ENCODE measurements around the gene AS3MT. TPM values are rescaled to one million over a fixed set of nuclear protein-coding genes. Genes with fewer than 3 reads are reported as not detected.

AS3MT gene
- total RNA-seq, 1 experiment from 2014 or later = 9.3 TPM

DNA sequence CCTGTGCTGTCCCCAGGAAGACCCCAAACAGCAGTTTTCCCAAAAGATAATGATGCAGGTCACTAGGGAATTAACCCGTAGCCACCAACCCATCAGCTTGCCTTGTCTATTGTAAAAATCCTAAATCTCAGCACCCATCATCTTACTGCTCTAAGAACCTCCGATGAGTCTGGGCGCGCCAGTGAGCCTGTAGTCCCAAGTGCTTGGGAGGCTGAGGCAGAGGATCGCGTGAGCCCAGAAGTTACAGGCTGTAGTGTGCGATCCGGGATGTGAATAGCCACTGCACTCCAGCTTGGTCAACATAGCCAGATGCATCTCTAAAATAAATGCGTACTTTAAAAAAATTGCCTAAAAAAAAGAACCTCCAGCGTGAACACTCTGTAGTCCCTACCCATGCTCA is 951 bp downstream of the AS3MT start (continued):
- TF ChIP-seq, protein P1, sequence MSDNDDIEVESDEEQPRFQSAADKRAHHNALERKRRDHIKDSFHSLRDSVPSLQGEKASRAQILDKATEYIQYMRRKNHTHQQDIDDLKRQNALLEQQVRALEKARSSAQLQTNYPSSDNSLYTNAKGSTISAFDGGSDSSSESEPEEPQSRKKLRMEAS (CRISPR knock-in tag; IDR thresholded peaks at IDR 0.05) = no peak
- no peak for TF ChIP-seq ZNF671 (CRISPR knock-in tag; IDR thresholded peaks at IDR 0.05)
- TF ChIP-seq, protein P2, sequence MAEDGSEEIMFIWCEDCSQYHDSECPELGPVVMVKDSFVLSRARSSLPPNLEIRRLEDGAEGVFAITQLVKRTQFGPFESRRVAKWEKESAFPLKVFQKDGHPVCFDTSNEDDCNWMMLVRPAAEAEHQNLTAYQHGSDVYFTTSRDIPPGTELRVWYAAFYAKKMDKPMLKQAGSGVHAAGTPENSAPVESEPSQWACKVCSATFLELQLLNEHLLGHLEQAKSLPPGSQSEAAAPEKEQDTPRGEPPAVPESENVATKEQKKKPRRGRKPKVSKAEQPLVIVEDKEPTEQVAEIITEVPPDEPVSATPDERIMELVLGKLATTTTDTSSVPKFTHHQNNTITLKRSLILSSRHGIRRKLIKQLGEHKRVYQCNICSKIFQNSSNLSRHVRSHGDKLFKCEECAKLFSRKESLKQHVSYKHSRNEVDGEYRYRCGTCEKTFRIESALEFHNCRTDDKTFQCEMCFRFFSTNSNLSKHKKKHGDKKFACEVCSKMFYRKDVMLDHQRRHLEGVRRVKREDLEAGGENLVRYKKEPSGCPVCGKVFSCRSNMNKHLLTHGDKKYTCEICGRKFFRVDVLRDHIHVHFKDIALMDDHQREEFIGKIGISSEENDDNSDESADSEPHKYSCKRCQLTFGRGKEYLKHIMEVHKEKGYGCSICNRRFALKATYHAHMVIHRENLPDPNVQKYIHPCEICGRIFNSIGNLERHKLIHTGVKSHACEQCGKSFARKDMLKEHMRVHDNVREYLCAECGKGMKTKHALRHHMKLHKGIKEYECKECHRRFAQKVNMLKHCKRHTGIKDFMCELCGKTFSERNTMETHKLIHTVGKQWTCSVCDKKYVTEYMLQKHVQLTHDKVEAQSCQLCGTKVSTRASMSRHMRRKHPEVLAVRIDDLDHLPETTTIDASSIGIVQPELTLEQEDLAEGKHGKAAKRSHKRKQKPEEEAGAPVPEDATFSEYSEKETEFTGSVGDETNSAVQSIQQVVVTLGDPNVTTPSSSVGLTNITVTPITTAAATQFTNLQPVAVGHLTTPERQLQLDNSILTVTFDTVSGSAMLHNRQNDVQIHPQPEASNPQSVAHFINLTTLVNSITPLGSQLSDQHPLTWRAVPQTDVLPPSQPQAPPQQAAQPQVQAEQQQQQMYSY (CRISPR knock-in tag; IDR thresholded peaks at IDR 0.05) = no peak
- TF ChIP-seq TEAD4 (CRISPR knock-in tag; IDR thresholded peaks at IDR 0.05) = no peak
- TF ChIP-seq, protein P3, sequence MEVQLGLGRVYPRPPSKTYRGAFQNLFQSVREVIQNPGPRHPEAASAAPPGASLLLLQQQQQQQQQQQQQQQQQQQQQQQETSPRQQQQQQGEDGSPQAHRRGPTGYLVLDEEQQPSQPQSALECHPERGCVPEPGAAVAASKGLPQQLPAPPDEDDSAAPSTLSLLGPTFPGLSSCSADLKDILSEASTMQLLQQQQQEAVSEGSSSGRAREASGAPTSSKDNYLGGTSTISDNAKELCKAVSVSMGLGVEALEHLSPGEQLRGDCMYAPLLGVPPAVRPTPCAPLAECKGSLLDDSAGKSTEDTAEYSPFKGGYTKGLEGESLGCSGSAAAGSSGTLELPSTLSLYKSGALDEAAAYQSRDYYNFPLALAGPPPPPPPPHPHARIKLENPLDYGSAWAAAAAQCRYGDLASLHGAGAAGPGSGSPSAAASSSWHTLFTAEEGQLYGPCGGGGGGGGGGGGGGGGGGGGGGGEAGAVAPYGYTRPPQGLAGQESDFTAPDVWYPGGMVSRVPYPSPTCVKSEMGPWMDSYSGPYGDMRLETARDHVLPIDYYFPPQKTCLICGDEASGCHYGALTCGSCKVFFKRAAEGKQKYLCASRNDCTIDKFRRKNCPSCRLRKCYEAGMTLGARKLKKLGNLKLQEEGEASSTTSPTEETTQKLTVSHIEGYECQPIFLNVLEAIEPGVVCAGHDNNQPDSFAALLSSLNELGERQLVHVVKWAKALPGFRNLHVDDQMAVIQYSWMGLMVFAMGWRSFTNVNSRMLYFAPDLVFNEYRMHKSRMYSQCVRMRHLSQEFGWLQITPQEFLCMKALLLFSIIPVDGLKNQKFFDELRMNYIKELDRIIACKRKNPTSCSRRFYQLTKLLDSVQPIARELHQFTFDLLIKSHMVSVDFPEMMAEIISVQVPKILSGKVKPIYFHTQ (CRISPR knock-in tag; IDR thresholded peaks at IDR 0.05) = no peak
- no peak for TF ChIP-seq JAZF1 (CRISPR knock-in tag; IDR thresholded peaks at IDR 0.05)
- no peak for TF ChIP-seq ETV6 (CRISPR knock-in tag; IDR thresholded peaks at IDR 0.05)
- TF ChIP-seq, protein P4, sequence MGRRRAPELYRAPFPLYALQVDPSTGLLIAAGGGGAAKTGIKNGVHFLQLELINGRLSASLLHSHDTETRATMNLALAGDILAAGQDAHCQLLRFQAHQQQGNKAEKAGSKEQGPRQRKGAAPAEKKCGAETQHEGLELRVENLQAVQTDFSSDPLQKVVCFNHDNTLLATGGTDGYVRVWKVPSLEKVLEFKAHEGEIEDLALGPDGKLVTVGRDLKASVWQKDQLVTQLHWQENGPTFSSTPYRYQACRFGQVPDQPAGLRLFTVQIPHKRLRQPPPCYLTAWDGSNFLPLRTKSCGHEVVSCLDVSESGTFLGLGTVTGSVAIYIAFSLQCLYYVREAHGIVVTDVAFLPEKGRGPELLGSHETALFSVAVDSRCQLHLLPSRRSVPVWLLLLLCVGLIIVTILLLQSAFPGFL (CRISPR knock-in tag; IDR thresholded peaks at IDR 0.05; ENCODE audit: borderline replicate concordance) = no peak
- no peak for TF ChIP-seq FOXJ3 (CRISPR knock-in tag; IDR thresholded peaks at IDR 0.05; ENCODE audit: borderline replicate concordance)
- no peak for TF ChIP-seq CBFB (CRISPR knock-in tag; IDR thresholded peaks at IDR 0.05; ENCODE audit: low read depth)
- TF ChIP-seq CREB1 (CRISPR knock-in tag; IDR thresholded peaks at IDR 0.05) = no peak
- no peak for TF ChIP-seq NR3C1 (CRISPR knock-in tag; conservative IDR thresholded peaks at IDR 0.05; ENCODE audit: low read depth)

DNA sequence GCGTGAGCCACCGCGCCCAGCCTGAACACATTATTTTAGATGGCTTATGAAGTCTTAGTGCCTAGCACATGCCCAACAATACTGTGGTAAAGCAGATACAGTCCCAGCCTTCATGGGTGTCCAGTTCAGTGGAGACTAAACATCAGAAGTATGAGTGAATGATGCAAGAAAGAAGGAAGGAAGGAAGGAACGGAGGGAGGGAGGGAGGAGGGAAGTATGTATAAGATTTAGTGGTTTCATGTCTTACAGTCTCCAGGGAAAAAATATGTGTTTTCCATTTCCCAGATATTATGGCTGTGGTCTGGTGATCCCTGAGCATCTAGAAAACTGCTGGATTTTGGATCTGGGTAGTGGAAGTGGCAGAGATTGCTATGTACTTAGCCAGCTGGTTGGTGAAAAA is 2.9 kb downstream of the AS3MT start:
- Mint-ChIP-seq H3K4me3 (no peak overlapping the region), H3K9me3 (no peaks in the 10 kb centered on the region), H3K4me1 (peaks cover 16% of the 10 kb centered on the region), H3K27ac (peak overlapping the region; percentile 58; the same call in 1 of the 2 replicates), H3K36me3 (no peaks in the 10 kb centered on the region), H3K27me3 (ENCODE audit: low read depth) (peaks cover 12% of the 10 kb centered on the region)
- no peak for ATAC-seq
- DNase-seq (ENCODE audit: low spot score) = no peak
- ChIA-PET CTCF (interaction anchor here (1.2 kb wide), 1 partner anchor 35 kb away, joined by 3 read pairs; the partner anchor contains the start of gene CYP17A1), POLR2A (no interaction called here)
- TF ChIP-seq ZNF232 (CRISPR knock-in tag; IDR thresholded peaks at IDR 0.05) = no peak
- TF ChIP-seq CREB1 (CRISPR knock-in tag; IDR thresholded peaks at IDR 0.05) = no peak
- no peak for TF ChIP-seq KAT7 (CRISPR knock-in tag; IDR thresholded peaks at IDR 0.05; ENCODE audit: borderline replicate concordance)
- TF ChIP-seq GRHL2 (CRISPR knock-in tag; IDR thresholded peaks at IDR 0.05; ENCODE audit: insufficient replicate concordance, severe bottlenecking) = no peak
- TF ChIP-seq NR2C2 (CRISPR knock-in tag; IDR thresholded peaks at IDR 0.05) = no peak
- TF ChIP-seq, protein P3 (CRISPR knock-in tag; IDR thresholded peaks at IDR 0.05) = no peak
- no peak for TF ChIP-seq ETV6 (CRISPR knock-in tag; IDR thresholded peaks at IDR 0.05)
- TF ChIP-seq NR1H2 (CRISPR knock-in tag; IDR thresholded peaks at IDR 0.05) = no peak
- no peak for TF ChIP-seq OVOL2 (CRISPR knock-in tag; IDR thresholded peaks at IDR 0.05; ENCODE audit: borderline replicate concordance)
- TF ChIP-seq, protein P5, sequence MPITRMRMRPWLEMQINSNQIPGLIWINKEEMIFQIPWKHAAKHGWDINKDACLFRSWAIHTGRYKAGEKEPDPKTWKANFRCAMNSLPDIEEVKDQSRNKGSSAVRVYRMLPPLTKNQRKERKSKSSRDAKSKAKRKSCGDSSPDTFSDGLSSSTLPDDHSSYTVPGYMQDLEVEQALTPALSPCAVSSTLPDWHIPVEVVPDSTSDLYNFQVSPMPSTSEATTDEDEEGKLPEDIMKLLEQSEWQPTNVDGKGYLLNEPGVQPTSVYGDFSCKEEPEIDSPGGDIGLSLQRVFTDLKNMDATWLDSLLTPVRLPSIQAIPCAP (CRISPR knock-in tag; IDR thresholded peaks at IDR 0.05) = no peak
- TF ChIP-seq, protein P6, sequence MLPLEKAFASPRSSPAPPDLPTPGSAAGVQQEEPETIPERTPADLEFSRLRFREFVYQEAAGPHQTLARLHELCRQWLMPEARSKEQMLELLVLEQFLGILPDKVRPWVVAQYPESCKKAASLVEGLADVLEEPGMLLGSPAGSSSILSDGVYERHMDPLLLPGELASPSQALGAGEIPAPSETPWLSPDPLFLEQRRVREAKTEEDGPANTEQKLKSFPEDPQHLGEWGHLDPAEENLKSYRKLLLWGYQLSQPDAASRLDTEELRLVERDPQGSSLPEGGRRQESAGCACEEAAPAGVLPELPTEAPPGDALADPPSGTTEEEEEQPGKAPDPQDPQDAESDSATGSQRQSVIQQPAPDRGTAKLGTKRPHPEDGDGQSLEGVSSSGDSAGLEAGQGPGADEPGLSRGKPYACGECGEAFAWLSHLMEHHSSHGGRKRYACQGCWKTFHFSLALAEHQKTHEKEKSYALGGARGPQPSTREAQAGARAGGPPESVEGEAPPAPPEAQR (CRISPR knock-in tag; IDR thresholded peaks at IDR 0.05) = no peak
- TF ChIP-seq, protein P7, sequence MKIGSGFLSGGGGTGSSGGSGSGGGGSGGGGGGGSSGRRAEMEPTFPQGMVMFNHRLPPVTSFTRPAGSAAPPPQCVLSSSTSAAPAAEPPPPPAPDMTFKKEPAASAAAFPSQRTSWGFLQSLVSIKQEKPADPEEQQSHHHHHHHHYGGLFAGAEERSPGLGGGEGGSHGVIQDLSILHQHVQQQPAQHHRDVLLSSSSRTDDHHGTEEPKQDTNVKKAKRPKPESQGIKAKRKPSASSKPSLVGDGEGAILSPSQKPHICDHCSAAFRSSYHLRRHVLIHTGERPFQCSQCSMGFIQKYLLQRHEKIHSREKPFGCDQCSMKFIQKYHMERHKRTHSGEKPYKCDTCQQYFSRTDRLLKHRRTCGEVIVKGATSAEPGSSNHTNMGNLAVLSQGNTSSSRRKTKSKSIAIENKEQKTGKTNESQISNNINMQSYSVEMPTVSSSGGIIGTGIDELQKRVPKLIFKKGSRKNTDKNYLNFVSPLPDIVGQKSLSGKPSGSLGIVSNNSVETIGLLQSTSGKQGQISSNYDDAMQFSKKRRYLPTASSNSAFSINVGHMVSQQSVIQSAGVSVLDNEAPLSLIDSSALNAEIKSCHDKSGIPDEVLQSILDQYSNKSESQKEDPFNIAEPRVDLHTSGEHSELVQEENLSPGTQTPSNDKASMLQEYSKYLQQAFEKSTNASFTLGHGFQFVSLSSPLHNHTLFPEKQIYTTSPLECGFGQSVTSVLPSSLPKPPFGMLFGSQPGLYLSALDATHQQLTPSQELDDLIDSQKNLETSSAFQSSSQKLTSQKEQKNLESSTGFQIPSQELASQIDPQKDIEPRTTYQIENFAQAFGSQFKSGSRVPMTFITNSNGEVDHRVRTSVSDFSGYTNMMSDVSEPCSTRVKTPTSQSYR (CRISPR knock-in tag; IDR thresholded peaks at IDR 0.05) = no peak

All from WTC11 (cell line).